ENCODE measurements around the gene ALOX12B. TPM values are rescaled to one million over a fixed set of nuclear protein-coding genes. Genes with fewer than 3 reads are reported as not detected.
A peak's percentile ranks its signal among the peaks of the same experiment; 100 is the strongest.
"Not testable (repeated sequence)": the region's sequence is repeated elsewhere in the genome, so short reads cannot be mapped to it uniquely, and the experiment has no call there.

ALOX12B gene
- total and polyA plus RNA-seq, 2 of the 13 experiments (the other 11 are each of a cell fraction or from before 2014, with no cell fraction given): 0.13 TPM; not detected in 1

DNA sequence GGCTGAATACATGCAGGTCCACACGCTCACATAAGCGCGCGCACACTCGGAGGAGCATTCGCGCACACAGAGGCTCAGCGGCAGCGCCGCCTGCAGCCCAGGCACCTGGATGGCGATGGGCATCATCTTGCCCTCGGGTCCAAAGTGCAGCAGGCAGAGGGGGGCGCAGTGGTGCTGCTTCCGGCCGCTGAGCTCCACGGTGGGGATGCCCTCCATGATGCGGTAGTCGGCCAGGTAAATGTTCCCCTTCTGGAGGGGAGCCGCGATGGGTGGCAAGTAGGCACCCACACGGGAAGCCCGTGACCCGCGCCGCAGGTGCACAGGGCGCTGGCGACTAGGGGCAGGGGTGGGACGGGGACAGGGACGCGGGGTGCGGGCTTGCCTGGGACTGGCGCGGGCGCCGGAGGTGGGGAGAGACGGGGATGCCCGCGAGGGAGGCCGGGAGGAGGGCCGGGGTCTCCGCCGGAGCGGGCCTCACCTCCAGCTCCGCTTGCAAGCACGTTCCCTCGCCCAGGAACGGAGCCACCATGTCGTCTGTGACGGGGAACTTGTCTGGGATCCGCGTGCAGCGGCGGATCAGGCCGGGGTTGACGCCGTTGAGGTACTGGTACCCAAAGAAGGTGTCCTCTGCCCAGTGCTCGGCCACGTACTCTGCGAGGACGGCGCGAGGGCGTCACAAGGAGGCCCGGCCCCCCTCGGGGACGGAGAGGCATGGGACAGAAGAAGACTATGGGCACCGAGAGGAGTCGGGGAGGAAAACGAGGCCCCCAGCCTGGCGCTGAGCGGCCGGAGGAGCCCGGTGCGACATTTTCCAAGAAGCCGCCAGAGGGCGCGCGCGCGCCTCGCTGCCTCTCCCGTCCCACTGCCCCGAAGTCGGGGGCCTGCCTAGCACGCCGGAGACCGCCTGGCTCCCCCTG lies 8.0 kb downstream of the ALOX12B start (continued):
- TF ChIP-seq CTCF (CRISPR knock-in tag; IDR thresholded peaks at IDR 0.05) (peak; percentile 87), E2F5 (CRISPR knock-in tag; conservative IDR thresholded peaks at IDR 0.05) (no peak), ZNF691 (CRISPR knock-in tag; IDR thresholded peaks at IDR 0.05; ENCODE audit: borderline replicate concordance, low read depth) (no peak), MTA1 (CRISPR knock-in tag; IDR thresholded peaks at IDR 0.05; ENCODE audit: borderline replicate concordance) (0 out of 2 replicates have a peak, but pooled peaks have one; percentile 18), DNMT3B (CRISPR knock-in tag; conservative IDR thresholded peaks at IDR 0.05) (no peak), ZBTB7A (CRISPR knock-in tag; IDR thresholded peaks at IDR 0.05) (peak; percentile 62; the same call in 1 of the 2 replicates), RFX1 (IDR thresholded peaks at IDR 0.05) (no peak), ZNF33A (CRISPR knock-in tag; IDR thresholded peaks at IDR 0.05; ENCODE audit: borderline replicate concordance) (no peak), SRSF4 (IDR thresholded peaks at IDR 0.05; ENCODE audit: low read depth, low read length, poor library complexity, severe bottlenecking) (no peak), IRX3 (CRISPR knock-in tag; IDR thresholded peaks at IDR 0.05; ENCODE audit: borderline replicate concordance, low read depth) (no peak), KMT2B (CRISPR knock-in tag; IDR thresholded peaks at IDR 0.05) (no peak), ZFP36 (IDR thresholded peaks at IDR 0.05; ENCODE audit: borderline replicate concordance, low read depth, low read length, partially characterized antibody) (no peak), ZFP91 (CRISPR knock-in tag; IDR thresholded peaks at IDR 0.05; ENCODE audit: borderline replicate concordance) (peak; percentile 24), ATF4 (CRISPR knock-in tag; IDR thresholded peaks at IDR 0.05) (peak in 1 of 2 experiments; percentile 48; a peak in 1 of 4 replicates), SALL2 (CRISPR knock-in tag; IDR thresholded peaks at IDR 0.05) (no peak), STAT5B (CRISPR knock-in tag; IDR thresholded peaks at IDR 0.05) (no peak)

- in situ Hi-C loops (cut with HindIII; ENCODE audit: extremely low pct_ligation_motif_present, low pct_unique_long_range_greater_than_20kb); H2AFZ ChIP-seq (ENCODE audit: low read length); H3K9me3 ChIP-seq (ENCODE audit: low read length); H3K36me3 ChIP-seq (replicated peaks in 1 of 2; ENCODE audit: control insufficient read depth in 1 of 2, insufficient read depth in 2 of 2, low read length in 2 of 2); H3K9ac ChIP-seq (ENCODE audit: insufficient read depth, low read depth, low read length); POLR2A ChIA-PET; H3K4me3 ChIP-seq (replicated peaks in 1 of 3; ENCODE audit: insufficient read depth in 1 of 3, low read depth in 2 of 3, low read length in 3 of 3); intact Hi-C loops (cut with micrococcal nuclease; ENCODE audit: unreplicated experiment); ATAC-seq; H4K20me1 ChIP-seq (ENCODE audit: insufficient read depth, low read length); DNase-seq (ENCODE audit: low spot score); H3K79me2 ChIP-seq (ENCODE audit: insufficient read depth, low read length); H3K4me2 ChIP-seq (ENCODE audit: low read depth, low read length); H3K27ac ChIP-seq (ENCODE audit: extremely low read length, insufficient read depth, low read length); FAIRE-seq; BruUV-seq (replicated peaks): not testable (repeated sequence)
- 42% methylated on average over 5 of the region's 5 CpGs for WGBS (ENCODE audit: low lambda C conversion rate)
- Histone ChIP-seq H3K27me3 (ENCODE audit: control insufficient read depth in 1 of 2, insufficient read depth in 2 of 2, low read length in 2 of 2) (peaks cover 16 to 65% of the 10 kb centered on the region in 2 experiments), H3K4me1 (ENCODE audit: insufficient read depth, low read length) (peaks cover 24% of the 10 kb centered on the region)
- CTCF ChIA-PET (ENCODE audit: low intra/inter-chr PET ratio, low total read pairs): interaction anchor here (2.0 kb wide), 1 partner anchor 18 kb away, joined by 9 read pairs; no protein-coding TSS in a partner anchor
Observed at GRCh38 chr17:8077939-8078338, 9.6 kb downstream of the ALOX12B start.

Data from HepG2 (cell line).